ENCODE measurements around the gene KLF15.

The KLF15 gene

DNA sequence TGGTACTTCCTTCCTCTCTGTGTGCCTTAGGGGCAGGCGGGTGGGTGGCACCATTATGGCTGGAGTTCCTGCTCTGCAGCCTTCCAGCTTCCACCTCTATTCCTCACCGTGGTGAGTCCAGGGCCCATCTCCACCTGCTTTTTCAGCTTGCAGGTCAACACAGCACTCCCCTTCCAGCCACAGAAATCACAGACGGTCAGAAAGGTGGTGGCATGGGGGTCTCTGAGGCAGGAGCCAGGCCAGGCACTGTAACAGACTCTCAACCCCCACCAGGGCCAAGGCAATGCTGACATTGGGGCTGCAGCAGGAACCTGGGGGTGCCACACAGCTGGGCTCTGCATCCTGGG is 16.6 kb downstream of the KLF15 start:
- CTCF ChIA-PET: no interaction called here

More for the DNA sequence above, 16.6 kb downstream of the KLF15 start:
- H3K27ac ChIP-seq (ENCODE audit: extremely low read depth, low read depth, low read length): no peak overlapping the region
- POLR2A ChIA-PET: no interaction called here
- no peaks in the 10 kb centered on the region for H3K4me1 ChIP-seq (ENCODE audit: control insufficient read depth, insufficient read depth, low read length)
- TF ChIP-seq TSHZ1 (tag by site-specific recombination; IDR thresholded peaks at IDR 0.05; ENCODE audit: borderline replicate concordance) (no peak), ZNF544 (tag by site-specific recombination; IDR thresholded peaks at IDR 0.05) (no peak), ZNF701 (tag by site-specific recombination; IDR thresholded peaks at IDR 0.05) (no peak), ZXDB (tag by site-specific recombination; IDR thresholded peaks at IDR 0.05) (no peak), BCL11A (tag by site-specific recombination; IDR thresholded peaks at IDR 0.05; ENCODE audit: low read depth) (no peak), ZSCAN18 (tag by site-specific recombination; IDR thresholded peaks at IDR 0.05) (no peak), YY1 (tag by site-specific recombination; IDR thresholded peaks at IDR 0.05) (no peak), ZNF366 (tag by site-specific recombination; conservative IDR thresholded peaks at IDR 0.05) (no peak), ZNF548 (tag by site-specific recombination; IDR thresholded peaks at IDR 0.05) (no peak)
- TF ChIP-seq, protein P1, sequence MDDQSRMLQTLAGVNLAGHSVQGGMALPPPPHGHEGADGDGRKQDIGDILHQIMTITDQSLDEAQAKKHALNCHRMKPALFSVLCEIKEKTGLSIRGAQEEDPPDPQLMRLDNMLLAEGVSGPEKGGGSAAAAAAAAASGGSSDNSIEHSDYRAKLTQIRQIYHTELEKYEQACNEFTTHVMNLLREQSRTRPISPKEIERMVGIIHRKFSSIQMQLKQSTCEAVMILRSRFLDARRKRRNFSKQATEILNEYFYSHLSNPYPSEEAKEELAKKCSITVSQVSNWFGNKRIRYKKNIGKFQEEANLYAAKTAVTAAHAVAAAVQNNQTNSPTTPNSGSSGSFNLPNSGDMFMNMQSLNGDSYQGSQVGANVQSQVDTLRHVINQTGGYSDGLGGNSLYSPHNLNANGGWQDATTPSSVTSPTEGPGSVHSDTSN (CRISPR knock-in tag; IDR thresholded peaks at IDR 0.05): no peak
- TF ChIP-seq, protein P2, sequence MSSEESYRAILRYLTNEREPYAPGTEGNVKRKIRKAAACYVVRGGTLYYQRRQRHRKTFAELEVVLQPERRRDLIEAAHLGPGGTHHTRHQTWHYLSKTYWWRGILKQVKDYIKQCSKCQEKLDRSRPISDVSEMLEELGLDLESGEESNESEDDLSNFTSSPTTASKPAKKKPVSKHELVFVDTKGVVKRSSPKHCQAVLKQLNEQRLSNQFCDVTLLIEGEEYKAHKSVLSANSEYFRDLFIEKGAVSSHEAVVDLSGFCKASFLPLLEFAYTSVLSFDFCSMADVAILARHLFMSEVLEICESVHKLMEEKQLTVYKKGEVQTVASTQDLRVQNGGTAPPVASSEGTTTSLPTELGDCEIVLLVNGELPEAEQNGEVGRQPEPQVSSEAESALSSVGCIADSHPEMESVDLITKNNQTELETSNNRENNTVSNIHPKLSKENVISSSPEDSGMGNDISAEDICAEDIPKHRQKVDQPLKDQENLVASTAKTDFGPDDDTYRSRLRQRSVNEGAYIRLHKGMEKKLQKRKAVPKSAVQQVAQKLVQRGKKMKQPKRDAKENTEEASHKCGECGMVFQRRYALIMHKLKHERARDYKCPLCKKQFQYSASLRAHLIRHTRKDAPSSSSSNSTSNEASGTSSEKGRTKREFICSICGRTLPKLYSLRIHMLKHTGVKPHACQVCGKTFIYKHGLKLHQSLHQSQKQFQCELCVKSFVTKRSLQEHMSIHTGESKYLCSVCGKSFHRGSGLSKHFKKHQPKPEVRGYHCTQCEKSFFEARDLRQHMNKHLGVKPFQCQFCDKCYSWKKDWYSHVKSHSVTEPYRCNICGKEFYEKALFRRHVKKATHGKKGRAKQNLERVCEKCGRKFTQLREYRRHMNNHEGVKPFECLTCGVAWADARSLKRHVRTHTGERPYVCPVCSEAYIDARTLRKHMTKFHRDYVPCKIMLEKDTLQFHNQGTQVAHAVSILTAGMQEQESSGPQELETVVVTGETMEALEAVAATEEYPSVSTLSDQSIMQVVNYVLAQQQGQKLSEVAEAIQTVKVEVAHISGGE (tag by site-specific recombination; conservative IDR thresholded peaks at IDR 0.05; ENCODE audit: low read depth): no peak
- TF ChIP-seq, protein P3, sequence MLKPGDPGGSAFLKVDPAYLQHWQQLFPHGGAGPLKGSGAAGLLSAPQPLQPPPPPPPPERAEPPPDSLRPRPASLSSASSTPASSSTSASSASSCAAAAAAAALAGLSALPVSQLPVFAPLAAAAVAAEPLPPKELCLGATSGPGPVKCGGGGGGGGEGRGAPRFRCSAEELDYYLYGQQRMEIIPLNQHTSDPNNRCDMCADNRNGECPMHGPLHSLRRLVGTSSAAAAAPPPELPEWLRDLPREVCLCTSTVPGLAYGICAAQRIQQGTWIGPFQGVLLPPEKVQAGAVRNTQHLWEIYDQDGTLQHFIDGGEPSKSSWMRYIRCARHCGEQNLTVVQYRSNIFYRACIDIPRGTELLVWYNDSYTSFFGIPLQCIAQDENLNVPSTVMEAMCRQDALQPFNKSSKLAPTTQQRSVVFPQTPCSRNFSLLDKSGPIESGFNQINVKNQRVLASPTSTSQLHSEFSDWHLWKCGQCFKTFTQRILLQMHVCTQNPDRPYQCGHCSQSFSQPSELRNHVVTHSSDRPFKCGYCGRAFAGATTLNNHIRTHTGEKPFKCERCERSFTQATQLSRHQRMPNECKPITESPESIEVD (tag by site-specific recombination; IDR thresholded peaks at IDR 0.05): no peak
- no peaks in the 10 kb centered on the region for H3K36me3 ChIP-seq (ENCODE audit: control insufficient read depth in 2 of 2, insufficient read depth in 1 of 2, low read length in 2 of 2)
- H3K9me3 ChIP-seq (ENCODE audit: control insufficient read depth, insufficient read depth, low read depth, low read length): no peaks in the 10 kb centered on the region
- H3K4me3 ChIP-seq (ENCODE audit: low read depth, low read length): no peak overlapping the region
